HFFc6 (cell line): ENCODE data around the gene SPECC1L. TPM values are rescaled to one million over a fixed set of nuclear protein-coding genes. Genes with fewer than 3 reads are reported as not detected.

Experiments used
- DNase-seq: peaks from one replicate; pipeline ENCODE4 v3.0.0-alpha.2; 2018
- H3K27ac Mint-ChIP-seq: 2 replicates; pipeline ENCODE4 v1.8.0; 2020; ENCODE audit warnings: mild to moderate bottlenecking, mixed read lengths
- H3K27me3 Mint-ChIP-seq: 2 replicates; pipeline ENCODE4 v1.8.0; 2021; ENCODE audit warnings: mild to moderate bottlenecking, moderate library complexity, mixed read lengths; ENCODE audit not compliant: insufficient read depth
- H3K36me3 Mint-ChIP-seq: 2 replicates; pipeline ENCODE4 v1.8.0; 2021; ENCODE audit warnings: low read depth, mixed read lengths
- H3K4me1 Mint-ChIP-seq: 2 replicates; pipeline ENCODE4 v1.8.0; 2020; ENCODE audit warnings: low read depth, mixed read lengths
- H3K4me3 Mint-ChIP-seq: 2 replicates; pipeline ENCODE4 v1.8.0; 2020; ENCODE audit warnings: mild to moderate bottlenecking, moderate library complexity, mixed read lengths
- H3K9me3 Mint-ChIP-seq: 2 replicates; pipeline ENCODE4 v1.8.0; 2020; ENCODE audit warnings: mild to moderate bottlenecking, mixed read lengths
- CTCF ChIP-seq: fragments of 200-600 bp; sonication (generic); IDR thresholded peaks from 2 replicates; pipeline ENCODE4 v1.5.0; 2021; ENCODE audit warnings: antibody characterized with exemption, mild to moderate bottlenecking
- total RNA-seq, 6 experiments: library from RNA; stranded (reverse); fragmentation: NEBNext Ultra II Directional; extraction: Animal tissue kit (Norgen Biotek cat#: 25700); gene quantifications; 2 replicates in 1 of 6; 3 replicates in 5 of 6; pipeline ENCODE4 v1.2.3, GENCODE V29; 2021

The SPECC1L gene
- total RNA-seq, 6 experiments from 2014 or later = 47.3 to 61.5 (median 59.1) TPM

- Mint-ChIP-seq H3K27me3 (no peaks in the 10 kb centered on the region), H3K36me3 (peaks cover 30% of the 10 kb centered on the region), H3K4me3 (no peak overlapping the region), H3K9me3 (peaks cover 4% of the 10 kb centered on the region; the same call in 1 of the 2 replicates), H3K27ac (no peak overlapping the region), H3K4me1 (peaks cover 45% of the 10 kb centered on the region)
- no peak for DNase-seq
- no peak for TF ChIP-seq CTCF
Observed at GRCh38 chr22:24302591-24302990, 32.0 kb downstream of the SPECC1L start.

- H3K4me3 Mint-ChIP-seq = no peak overlapping the region
- TF ChIP-seq CTCF = no peak
- H3K36me3 Mint-ChIP-seq = peaks cover 30% of the 10 kb centered on the region
- H3K27ac Mint-ChIP-seq = peak overlapping the region; percentile 33; the same call in 1 of the 2 replicates
- peaks cover 4% of the 10 kb centered on the region; the same call in 1 of the 2 replicates for H3K9me3 Mint-ChIP-seq
- DNase-seq = no peak
- H3K4me1 Mint-ChIP-seq = peaks cover 45% of the 10 kb centered on the region
- H3K27me3 Mint-ChIP-seq = no peaks in the 10 kb centered on the region
Observed at GRCh38 chr22:24303007-24303406, 32.4 kb downstream of the SPECC1L start.

- H3K4me1 Mint-ChIP-seq = peaks cover 45% of the 10 kb centered on the region
- no peaks in the 10 kb centered on the region for H3K27me3 Mint-ChIP-seq
- peaks cover 4% of the 10 kb centered on the region; the same call in 1 of the 2 replicates for H3K9me3 Mint-ChIP-seq
- TF ChIP-seq CTCF = no peak
- no peak overlapping the region for H3K4me3 Mint-ChIP-seq
- peaks cover 30% of the 10 kb centered on the region for H3K36me3 Mint-ChIP-seq
- no peak overlapping the region for H3K27ac Mint-ChIP-seq
- DNase-seq = no peak
Observed at GRCh38 chr22:24304062-24304675, 33.5 kb downstream of the SPECC1L start.

GRCh38 chr22:24305260-24305692 lies 34.6 kb downstream of the SPECC1L start:
- H3K27ac Mint-ChIP-seq = peak overlapping the region; percentile 34

GRCh38 chr22:24310969-24311368 lies 40.3 kb downstream of the SPECC1L start:
- TF ChIP-seq CTCF = no peak
- H3K4me3 Mint-ChIP-seq = no peak overlapping the region
- peak overlapping the region; percentile 10; the same call in 1 of the 2 replicates for H3K27ac Mint-ChIP-seq
- H3K4me1 Mint-ChIP-seq = peaks cover 19% of the 10 kb centered on the region
- H3K9me3 Mint-ChIP-seq = peaks cover 4% of the 10 kb centered on the region; the same call in 1 of the 2 replicates
- peaks cover 27% of the 10 kb centered on the region for H3K36me3 Mint-ChIP-seq
- DNase-seq = no peak
- no peaks in the 10 kb centered on the region; the same call in 1 of the 2 replicates for H3K27me3 Mint-ChIP-seq

More at GRCh38 chr22:24305260-24305692, 34.6 kb downstream of the SPECC1L start:
- Mint-ChIP-seq H3K9me3 (peaks cover 4% of the 10 kb centered on the region; the same call in 1 of the 2 replicates), H3K27me3 (no peaks in the 10 kb centered on the region), H3K4me3 (no peak overlapping the region), H3K36me3 (peaks cover 25% of the 10 kb centered on the region), H3K4me1 (peaks cover 40% of the 10 kb centered on the region)
- peak; percentile 28 for DNase-seq
- TF ChIP-seq CTCF = no peak
